Urothelium cell line (cell line): Measurements from ENCODE around the gene AATF.
A peak's percentile ranks its signal among the peaks of the same experiment; 100 is the strongest.

ENCODE experiments used
- DNase-seq: peaks from one replicate; pipeline ENCODE4 v3.0.0; 2011; ENCODE audit warnings: low spot score, mixed read lengths
- FAIRE-seq: peaks from 2 replicates; lab custom pipeline; 2011; peaks lifted over from hg19 to GRCh38; lab: Jason Lieb, UNC

The AATF gene

DNA sequence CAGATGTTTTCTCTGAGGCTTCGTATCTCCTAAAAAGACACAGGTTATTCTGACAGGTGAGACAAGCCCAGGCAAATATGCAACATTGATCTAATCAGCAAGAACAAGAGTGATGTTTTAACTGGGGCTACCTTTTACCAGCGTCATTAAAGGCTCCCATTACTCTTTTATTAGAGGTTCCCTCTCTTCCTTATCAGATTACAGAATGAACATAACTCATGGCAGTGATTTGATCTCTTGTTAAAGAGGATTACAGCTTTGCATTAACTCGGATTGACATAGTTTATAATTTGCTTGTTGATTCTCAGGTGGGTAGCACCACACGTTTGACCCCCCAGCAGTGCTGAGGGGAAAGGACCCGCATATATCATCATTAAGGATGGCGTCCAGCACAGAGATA, 90.5 kb downstream of the AATF start:
- no peak for FAIRE-seq
- DNase-seq: no peak

- FAIRE-seq (no peak), DNase-seq (no peak)
Observed at GRCh38 chr17:37041932-37042331, 93.2 kb downstream of the AATF start.

DNA sequence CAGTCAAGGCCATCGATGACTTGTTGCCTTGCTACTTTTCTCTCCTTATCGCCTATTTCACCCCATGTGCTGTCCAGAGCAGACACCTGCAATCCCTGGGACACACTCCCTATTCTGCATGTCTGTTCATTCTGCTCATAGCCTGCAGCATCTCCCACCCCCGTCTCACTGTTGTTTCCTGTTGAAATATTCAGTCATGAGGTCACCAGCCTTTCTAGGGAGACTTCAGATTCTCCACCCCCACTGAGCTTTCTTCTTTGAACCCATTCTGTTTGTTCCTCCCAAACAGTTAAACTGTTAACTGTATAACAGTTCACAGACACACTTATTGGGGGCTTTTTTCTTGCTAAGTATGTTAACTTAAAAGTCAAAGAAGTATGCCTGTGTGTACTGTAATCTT, 94.4 kb downstream of the AATF start:
- DNase-seq (no peak), FAIRE-seq (no peak)

GRCh38 chr17:37045351-37045922, 96.7 kb downstream of the AATF start:
- no peak for DNase-seq
- no peak for FAIRE-seq

- DNase-seq: peak; percentile 77
- no peak for FAIRE-seq
Observed at GRCh38 chr17:37047631-37048104, 98.9 kb downstream of the AATF start.

DNA sequence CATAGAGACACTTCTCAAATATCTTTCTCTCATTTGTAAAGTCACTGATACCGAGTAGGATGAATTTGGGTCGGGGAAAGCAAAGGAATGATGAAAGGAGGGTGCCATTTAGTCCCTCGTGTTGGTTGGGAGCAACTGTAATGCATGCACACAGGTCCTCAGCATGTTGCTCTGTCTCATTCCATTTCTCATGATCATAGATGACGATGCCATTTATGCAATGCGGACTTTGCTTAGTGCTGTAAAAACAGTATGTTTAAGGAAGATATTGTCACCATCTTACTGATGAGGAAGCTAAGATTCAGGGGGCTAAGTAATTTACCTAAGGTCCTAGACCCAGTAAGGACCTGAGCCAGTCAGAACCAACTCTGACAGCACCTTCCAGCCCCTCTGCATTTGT, 100.1 kb downstream of the AATF start:
- DNase-seq (no peak), FAIRE-seq (no peak)

DNA sequence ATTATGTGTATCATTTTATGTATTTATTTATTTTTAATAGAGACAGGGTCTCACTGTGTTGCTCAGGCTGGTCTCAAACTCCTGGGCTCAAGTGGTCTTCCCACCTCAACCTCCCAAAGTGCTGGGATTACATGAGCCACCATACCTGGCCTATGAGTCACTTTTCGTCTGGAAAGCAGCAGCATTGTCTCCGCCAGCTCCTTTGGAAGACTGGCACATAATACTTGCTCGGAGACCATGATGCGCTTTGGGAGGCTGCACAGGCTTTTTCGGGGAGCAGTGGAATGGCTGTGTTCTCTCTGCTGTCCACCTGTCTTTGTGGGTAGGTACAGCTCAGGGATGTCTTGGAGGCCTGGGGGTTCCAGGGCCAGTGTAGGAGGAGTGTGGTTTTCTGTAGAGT, 102.2 kb downstream of the AATF start:
- DNase-seq (peak; percentile 65), FAIRE-seq (no peak)

- FAIRE-seq (no peak), DNase-seq (no peak)
Observed at GRCh38 chr17:37051381-37051780, 102.6 kb downstream of the AATF start.

DNA sequence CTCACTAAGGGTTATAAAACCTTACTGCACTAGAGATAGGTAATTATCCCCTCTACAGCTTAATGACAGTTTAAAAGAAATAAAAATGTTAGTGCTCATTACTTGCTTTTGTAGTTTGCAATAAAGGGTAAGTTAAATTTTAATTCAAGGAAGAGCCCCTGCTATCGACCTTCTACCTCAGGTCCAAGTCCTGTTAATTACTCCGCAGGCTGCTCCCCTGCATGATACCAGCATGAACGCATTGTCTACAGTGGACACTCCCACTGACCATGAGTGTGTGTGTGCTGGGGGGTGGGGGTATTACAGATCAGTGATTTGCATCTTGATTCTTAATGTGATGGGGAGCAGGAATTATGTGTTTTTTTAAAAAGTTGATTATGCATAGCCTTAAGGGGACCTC, 103.1 kb downstream of the AATF start:
- no peak for FAIRE-seq

GRCh38 chr17:37052450-37052849, 103.7 kb downstream of the AATF start:
- DNase-seq: no peak
- no peak for FAIRE-seq

More for the DNA sequence above, 103.1 kb downstream of the AATF start:
- no peak for DNase-seq

GRCh38 chr17:37054894-37055293, 106.1 kb downstream of the AATF start:
- no peak for DNase-seq
- no peak for FAIRE-seq

DNA sequence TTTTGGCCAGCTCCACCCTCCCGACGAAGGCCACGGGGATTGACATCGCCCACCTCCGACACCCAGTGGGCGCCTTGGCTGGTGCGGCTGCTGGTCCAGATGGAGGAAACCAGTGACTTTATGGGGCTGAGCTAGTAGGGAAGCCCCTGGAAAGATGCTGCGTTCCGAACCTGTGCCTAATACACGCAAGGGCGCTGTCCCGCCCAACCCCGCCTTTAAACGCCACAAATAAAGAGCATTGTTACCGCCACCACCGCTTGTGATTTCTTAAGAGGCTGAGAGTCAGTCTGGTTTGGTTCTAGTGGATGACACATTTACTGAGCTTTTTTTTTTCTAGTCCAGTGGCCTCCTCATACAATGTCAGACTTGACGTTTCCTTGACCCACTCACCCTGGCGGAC, 107.9 kb downstream of the AATF start:
- DNase-seq (no peak), FAIRE-seq (no peak)

GRCh38 chr17:37059493-37059892, 110.7 kb downstream of the AATF start:
- no peak for DNase-seq
- no peak for FAIRE-seq

DNA sequence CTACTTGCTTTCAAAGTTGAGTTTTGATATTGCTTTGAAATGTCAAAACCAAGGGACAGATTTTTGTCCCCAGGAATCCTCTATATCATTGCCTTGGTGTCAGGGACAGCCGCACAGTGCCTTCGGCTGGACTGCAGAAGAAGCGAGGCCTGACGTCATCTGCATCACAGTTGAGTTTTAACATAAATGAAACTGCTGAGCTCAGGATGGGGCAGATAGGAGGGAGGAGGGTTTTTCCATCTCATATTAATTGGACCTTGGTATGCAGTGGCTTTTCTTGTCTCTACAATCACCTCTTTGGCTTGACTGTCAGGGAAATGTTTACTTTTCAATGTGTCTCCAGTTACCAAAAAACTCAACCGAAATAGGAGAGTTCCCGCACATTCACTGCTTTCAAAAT, 111.3 kb downstream of the AATF start:
- FAIRE-seq (no peak), DNase-seq (no peak)

DNA sequence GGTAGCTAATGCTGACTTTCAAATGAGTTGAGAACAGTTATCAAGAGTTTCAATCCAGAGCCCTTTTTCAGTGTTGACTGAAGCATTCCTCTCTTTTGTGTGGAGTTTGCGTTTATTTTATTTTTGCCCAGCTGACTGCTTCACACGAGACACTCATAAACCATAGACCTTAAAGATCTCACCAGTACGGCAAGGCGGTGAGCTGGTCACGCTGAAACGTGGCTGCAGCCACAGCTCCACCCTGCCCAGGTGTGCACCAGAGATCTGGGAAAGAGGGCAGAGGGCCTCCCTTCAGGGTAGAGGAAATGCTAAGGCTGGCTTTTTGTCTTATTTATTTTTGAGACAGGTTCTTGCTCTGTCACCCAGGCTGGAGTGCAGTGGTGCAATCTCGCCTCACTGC, 112.2 kb downstream of the AATF start:
- DNase-seq: no peak
- no peak for FAIRE-seq

GRCh38 chr17:37062021-37062420, 113.3 kb downstream of the AATF start:
- FAIRE-seq (no peak), DNase-seq (no peak)

DNA sequence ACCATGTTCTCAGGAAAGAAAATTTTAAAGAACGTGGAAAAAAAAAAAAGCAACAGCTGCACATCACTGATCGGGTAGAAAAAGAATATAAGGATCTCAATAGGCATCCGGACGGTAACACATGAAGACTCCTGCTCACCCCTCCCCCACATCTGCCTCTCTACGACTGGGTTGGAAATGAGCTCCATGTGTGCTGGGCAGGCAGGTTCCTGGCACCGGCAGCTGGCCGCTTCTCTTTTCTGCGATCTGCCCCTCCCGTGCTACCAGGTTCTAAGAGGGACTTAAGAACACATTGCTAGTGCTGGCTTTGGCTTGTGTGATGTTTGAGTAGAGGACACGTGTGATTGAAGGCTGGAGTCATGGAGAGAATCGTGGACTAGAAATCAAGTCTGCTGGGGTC, 115.5 kb downstream of the AATF start:
- DNase-seq: no peak
- no peak for FAIRE-seq

DNA sequence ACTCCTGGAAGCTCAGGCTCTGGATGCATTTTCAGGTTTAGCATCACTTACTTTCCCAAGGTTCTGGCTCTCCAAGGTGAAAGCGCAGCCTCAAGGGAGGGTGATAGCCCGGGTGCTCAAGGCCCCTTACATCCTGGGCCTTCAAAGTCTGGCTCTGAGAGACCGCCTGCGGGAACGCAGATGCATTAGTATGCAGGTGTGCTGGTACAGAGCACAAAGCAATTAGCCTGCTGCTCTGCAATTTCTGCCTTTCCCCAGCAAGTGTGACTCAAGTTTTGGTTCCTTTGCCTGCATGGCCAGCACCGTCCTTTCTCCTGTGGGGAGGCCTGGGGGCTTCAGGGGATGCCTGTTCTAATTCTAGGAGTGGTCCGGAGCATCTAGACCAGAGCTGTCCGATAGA, 116.2 kb downstream of the AATF start:
- DNase-seq (no peak), FAIRE-seq (no peak)

DNA sequence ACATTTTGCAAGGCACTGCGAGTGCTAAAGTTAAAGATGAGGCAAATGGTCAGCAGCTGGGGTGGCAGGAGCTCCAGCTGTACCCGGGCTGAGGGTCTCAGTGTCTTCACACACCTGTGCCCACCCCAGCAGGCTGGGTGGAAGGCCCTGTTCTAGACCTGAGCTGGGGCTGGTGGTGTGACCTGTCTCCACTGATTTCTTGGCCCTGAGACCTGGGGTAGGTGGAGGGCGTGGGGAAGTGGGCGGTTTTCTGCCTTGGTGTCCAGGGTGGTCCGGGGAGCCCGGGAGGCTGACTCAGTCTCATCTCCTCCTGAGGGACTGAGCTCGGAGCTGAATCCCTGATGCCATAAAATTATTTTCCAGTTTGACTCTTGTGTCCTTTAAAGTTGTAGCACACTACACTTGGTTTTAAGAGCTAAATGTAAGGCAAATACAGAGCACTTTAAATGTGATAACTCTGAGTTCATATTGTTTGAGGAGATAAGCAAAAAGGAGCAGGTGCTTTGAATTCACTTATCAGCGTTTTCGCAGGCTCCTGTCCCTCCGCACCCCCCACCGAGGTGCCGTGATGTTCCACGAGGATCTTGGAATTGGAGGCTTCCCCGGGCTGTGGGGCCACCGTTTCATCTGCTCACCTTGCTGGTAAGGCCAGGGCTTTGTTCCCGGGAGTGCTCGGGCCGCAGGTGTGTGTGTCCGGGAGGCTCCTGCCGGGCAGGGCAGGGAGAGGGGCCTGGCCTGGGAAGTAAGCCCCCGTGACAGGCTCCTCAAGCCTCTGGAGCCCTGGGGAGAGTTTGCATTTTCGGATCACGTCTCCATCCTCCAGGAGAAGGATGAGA, 117.0 kb downstream of the AATF start:
- no peak for FAIRE-seq
- no peak for DNase-seq

DNA sequence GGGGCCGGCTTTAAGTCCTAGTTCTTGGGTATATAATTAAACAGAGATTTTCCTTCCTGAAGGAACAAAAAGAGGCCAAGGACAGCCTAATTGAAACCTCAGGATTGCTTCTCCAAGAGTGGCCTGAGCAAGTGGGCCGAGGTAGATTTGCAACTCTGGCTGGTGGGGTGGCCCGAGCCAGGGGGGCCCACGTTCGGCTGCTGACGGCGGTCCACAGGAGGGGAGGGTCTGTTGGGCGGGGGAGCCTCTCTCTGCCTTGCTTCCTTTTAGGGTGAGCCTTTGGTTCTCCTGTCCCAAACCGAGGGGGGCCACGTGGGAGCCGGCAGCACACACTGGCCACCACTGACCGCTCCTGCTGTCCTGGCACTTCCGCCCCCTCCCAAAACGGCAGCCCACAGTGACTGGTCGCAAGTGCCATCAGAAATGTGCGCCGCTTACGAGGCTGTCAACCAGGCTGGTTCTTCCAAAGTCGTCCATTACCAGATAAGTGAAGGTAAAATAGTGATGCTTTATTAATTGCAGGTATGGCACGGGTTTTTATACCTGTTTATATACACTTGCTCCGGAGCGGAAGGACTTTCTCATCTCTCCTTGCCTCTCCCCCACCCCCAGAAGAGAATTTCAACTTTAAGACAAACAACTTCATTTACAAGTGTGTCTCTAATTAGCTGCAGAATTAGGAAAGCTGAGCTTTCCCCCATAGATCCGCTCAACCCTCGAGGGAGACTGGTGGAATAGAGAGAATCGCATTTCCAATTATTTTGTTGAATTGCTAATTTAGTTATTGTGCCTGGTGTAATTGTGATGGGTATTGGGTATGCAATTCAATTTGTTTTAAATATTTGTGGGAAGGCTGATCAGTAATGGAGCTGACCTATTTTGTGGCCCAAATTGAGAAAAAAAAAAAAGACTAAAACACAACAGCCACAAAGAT, 117.8 kb downstream of the AATF start:
- no peak for FAIRE-seq
- no peak for DNase-seq

DNA sequence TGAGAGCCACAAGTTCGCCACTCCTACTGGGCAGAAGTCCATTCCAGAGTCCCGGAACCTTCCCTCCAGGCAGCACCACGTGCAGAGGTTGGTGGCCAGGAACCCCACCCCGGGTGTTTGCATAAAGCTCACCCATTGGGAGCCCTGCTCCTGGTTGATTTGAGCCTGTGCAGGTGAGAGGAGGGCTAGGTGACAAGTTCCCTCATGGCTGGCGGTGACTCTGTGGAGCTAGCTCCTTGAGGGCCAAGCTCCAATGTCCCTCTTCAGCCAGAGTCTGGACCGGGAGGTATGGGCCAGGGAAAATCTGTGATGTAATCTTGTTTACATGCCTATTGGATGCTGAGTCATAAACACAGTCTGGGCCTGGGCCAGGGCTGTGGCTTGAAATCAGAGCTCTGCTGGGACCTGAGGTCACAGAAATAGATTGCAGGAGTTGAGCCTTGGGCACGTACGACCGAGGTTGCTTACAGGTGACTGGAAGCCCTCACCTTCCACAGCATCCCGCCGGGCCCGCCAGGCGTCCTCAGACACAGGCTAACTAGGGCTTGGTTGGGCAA, 118.9 kb downstream of the AATF start:
- peak; percentile 87 for DNase-seq
- FAIRE-seq: no peak
